ENCODE data around the gene RPL15.
"Not testable (repeated sequence)": the region's sequence is repeated elsewhere in the genome, so short reads cannot be mapped to it uniquely, and the experiment has no call there.

Gene RPL15

GRCh38 chr3:23916886-23917678 is at the start of gene RPL15, which contains the start of gene NKIRAS1:
Gene RPL15, plus strand, starts transcription at chr3:23917132. Its CDS starts 728 bp downstream, at chr3:23917860.
Gene NKIRAS1, minus strand, starts transcription at chr3:23916990. Its CDS starts 6,086 bp downstream, at chr3:23910904.
- FAIRE-seq: peak; percentile 51

- FAIRE-seq: no peak
Measured at GRCh38 chr3:23867400-23867799, 49.5 kb upstream of the RPL15 start.

- FAIRE-seq: no peak
Measured at GRCh38 chr3:23867838-23868237, 49.1 kb upstream of the RPL15 start.

GRCh38 chr3:23869977-23870662 is 46.8 kb upstream of the RPL15 start:
- no peak for FAIRE-seq

GRCh38 chr3:23870663-23871043 is 46.3 kb upstream of the RPL15 start:
- not testable (repeated sequence) for FAIRE-seq

- FAIRE-seq: not testable (repeated sequence)
Measured at GRCh38 chr3:23871361-23871760, 45.6 kb upstream of the RPL15 start.

- FAIRE-seq: no peak
Measured at GRCh38 chr3:23872330-23872729, 44.6 kb upstream of the RPL15 start.

- no peak for FAIRE-seq
Measured at GRCh38 chr3:23873941-23874340, 43.0 kb upstream of the RPL15 start.

GRCh38 chr3:23874359-23875112 is 42.4 kb upstream of the RPL15 start:
- FAIRE-seq: no peak

- no peak for FAIRE-seq
Measured at GRCh38 chr3:23875113-23875725, 41.7 kb upstream of the RPL15 start.

GRCh38 chr3:23876923-23877322 is 40.0 kb upstream of the RPL15 start:
- FAIRE-seq: no peak

GRCh38 chr3:23877329-23877980 is 39.5 kb upstream of the RPL15 start:
- FAIRE-seq: no peak

- FAIRE-seq: no peak
Measured at GRCh38 chr3:23879485-23879884, 37.4 kb upstream of the RPL15 start.

GRCh38 chr3:23880703-23881339 is 36.1 kb upstream of the RPL15 start:
- FAIRE-seq: no peak

GRCh38 chr3:23881993-23882392 is 34.9 kb upstream of the RPL15 start:
- not testable (repeated sequence) for FAIRE-seq

- no peak for FAIRE-seq
Measured at GRCh38 chr3:23882487-23882918, 34.4 kb upstream of the RPL15 start.

GRCh38 chr3:23884481-23884880 is 32.5 kb upstream of the RPL15 start:
- no peak for FAIRE-seq

GRCh38 chr3:23885210-23885609 is 31.7 kb upstream of the RPL15 start:
- no peak for FAIRE-seq

- FAIRE-seq: no peak
Measured at GRCh38 chr3:23886311-23886710, 30.6 kb upstream of the RPL15 start.

GRCh38 chr3:23888617-23889228 is 28.2 kb upstream of the RPL15 start:
- peak; percentile 89 for FAIRE-seq

GRCh38 chr3:23889386-23889785 is 27.5 kb upstream of the RPL15 start:
- FAIRE-seq: no peak
